Endothelial cell of umbilical vein (primary cell): ENCODE data around the gene CHAF1A. TPM values are rescaled to one million over a fixed set of nuclear protein-coding genes. Genes with fewer than 3 reads are reported as not detected.

ENCODE experiments used
- BruUV-seq: library from RNA; stranded (reverse); fragments of 400-500 nt; replicated peaks from 2 replicates; lab custom pipeline; 2021; lab: Mats Ljungman, UMichigan
- CTCF ChIA-PET: fragments of 300-600, 350-600 bp; sonication (Branson Sonifier 250); formaldehyde crosslinking; loops from one replicate; lab custom pipeline; 2021; ENCODE audit warnings: antibody characterized with exemption, inconsistent platforms; lab: Charles Lee
- POLR2A ChIA-PET: fragments of 300-600, 350-600 bp; sonication (Branson Sonifier 250); formaldehyde crosslinking; loops from one replicate; lab custom pipeline; 2021; ENCODE audit warnings: antibody characterized with exemption, inconsistent platforms; lab: Charles Lee
- DNase-seq: peaks from one replicate; pipeline ENCODE4 v3.0.0-alpha.2; 2011; ENCODE audit warnings: low read depth, low spot score
- FAIRE-seq: peaks from 2 replicates; lab custom pipeline; 2011; peaks lifted over from hg19 to GRCh38; lab: Jason Lieb, UNC
- H2AFZ ChIP-seq: 2 replicates; pipeline ENCODE4 v1.6.0; 2012; ENCODE audit warnings: low read depth, low read length, control low read depth, inconsistent platforms
- H3K27ac ChIP-seq: 2 replicates; pipeline ENCODE4 v1.5.1; 2011; ENCODE audit warnings: low read depth, mild to moderate bottlenecking, control low read depth, low read length, moderate library complexity; ENCODE audit not compliant: insufficient read depth
- H3K27me3 ChIP-seq, 2 experiments: 2 replicates each; pipeline versions ENCODE4 v1.6.0 to v1.6.1; 2011; ENCODE audit warnings: low read length in 2 of 2, mixed read lengths in 1 of 2; ENCODE audit not compliant: control insufficient read depth in 2 of 2, insufficient read depth in 2 of 2
- H3K36me3 ChIP-seq, 2 experiments: 2 replicates in 1 of 2; 3 replicates in 1 of 2; pipeline ENCODE4 v1.5.1; 2011; ENCODE audit warnings: low read length in 2 of 2, mild to moderate bottlenecking in 1 of 2, moderate library complexity in 1 of 2; ENCODE audit not compliant: control insufficient read depth in 2 of 2, insufficient read depth in 2 of 2; ENCODE audit errors: extremely low read depth in 1 of 2
- H3K4me1 ChIP-seq: 3 replicates; pipeline ENCODE4 v1.5.1; 2011; ENCODE audit warnings: mild to moderate bottlenecking, low read length; ENCODE audit not compliant: control insufficient read depth, insufficient read depth; ENCODE audit errors: extremely low read depth
- H3K4me2 ChIP-seq: 2 replicates; pipeline ENCODE4 v1.6.1; 2011; ENCODE audit warnings: low read length, control low read depth, mixed read lengths; ENCODE audit not compliant: insufficient read depth
- H3K4me3 ChIP-seq, 3 experiments: fragments of 200-600 bp in 1 of 3; sonication (generic), shearing (Covaris generic) in 1 of 3; replicated peaks in 1 of 3; 2 replicates each; pipeline ENCODE4 v1.5.1; 2011 to 2016; ENCODE audit warnings: control low read depth in 3 of 3, low read length in 3 of 3, mild to moderate bottlenecking in 2 of 3, inconsistent platforms in 1 of 3, low read depth in 1 of 3, moderate library complexity in 1 of 3; ENCODE audit not compliant: insufficient read depth in 1 of 3
- H3K79me2 ChIP-seq: 2 replicates; pipeline ENCODE4 v1.6.0; 2012; ENCODE audit warnings: low read length, inconsistent platforms; ENCODE audit not compliant: control insufficient read depth, insufficient read depth
- H3K9ac ChIP-seq: replicated peaks from 2 replicates; pipeline ENCODE3; 2011; ENCODE audit warnings: low read length, control low read depth; ENCODE audit not compliant: insufficient read depth; ENCODE audit errors: extremely low read depth
- H3K9me1 ChIP-seq: replicated peaks from 3 replicates; pipeline ENCODE4 v1.6.0; 2011; ENCODE audit warnings: mild to moderate bottlenecking, low read length; ENCODE audit not compliant: control insufficient read depth, insufficient read depth; ENCODE audit errors: extremely low read depth
- H3K9me3 ChIP-seq: replicated peaks from 2 replicates; pipeline ENCODE4 v1.5.1; 2012; ENCODE audit warnings: low read length, inconsistent platforms; ENCODE audit not compliant: control insufficient read depth, insufficient read depth
- H4K20me1 ChIP-seq: replicated peaks from 2 replicates; pipeline ENCODE3; 2011; ENCODE audit warnings: mild to moderate bottlenecking, low read length; ENCODE audit not compliant: control insufficient read depth, insufficient read depth; ENCODE audit errors: extremely low read depth
- CTCF ChIP-seq, 2 donors: IDR thresholded peaks; 1 replicate in 1 of 2; 2 replicates in 1 of 2; pipeline ENCODE4 v1.5.1; 2011; ENCODE audit warnings: low read length in 2 of 2, mild to moderate bottlenecking in 2 of 2, moderate library complexity in 2 of 2, control low read depth in 1 of 2, inconsistent platforms in 1 of 2, low read depth in 1 of 2; ENCODE audit not compliant: insufficient read depth in 1 of 2; ENCODE audit errors: extremely low read depth in 1 of 2
- EZH2 ChIP-seq: IDR thresholded peaks from 2 replicates; pipeline ENCODE4 v1.6.1; 2012; ENCODE audit warnings: borderline replicate concordance, low read depth, mild to moderate bottlenecking, moderate library complexity, low read length, inconsistent platforms; ENCODE audit not compliant: severe bottlenecking
- FOS ChIP-seq: IDR thresholded peaks from 2 replicates; pipeline ENCODE4 v1.6.1; 2011; ENCODE audit warnings: mild to moderate bottlenecking, low read length, moderate library complexity, borderline replicate concordance; ENCODE audit not compliant: insufficient read depth
- GATA2 ChIP-seq: IDR thresholded peaks from 2 replicates; pipeline ENCODE4 v1.7.0; 2011; ENCODE audit warnings: low read depth, mild to moderate bottlenecking, moderate library complexity, mixed read lengths, low read length; ENCODE audit not compliant: insufficient read length, insufficient read depth
- JUN ChIP-seq: IDR thresholded peaks from 2 replicates; pipeline ENCODE4 v1.6.1; 2011; ENCODE audit warnings: borderline replicate concordance, low read depth; ENCODE audit not compliant: insufficient read length, insufficient read depth
- MYC ChIP-seq: IDR thresholded peaks from one replicate; pipeline ENCODE4 v1.6.1; 2011; ENCODE audit warnings: mild to moderate bottlenecking, low read depth, low read length
- POLR2A ChIP-seq: IDR thresholded peaks from 2 replicates; pipeline ENCODE4 v1.6.1; 2012; ENCODE audit warnings: low read depth, mild to moderate bottlenecking, control low read depth, low read length
- POLR2AphosphoS5 ChIP-seq: IDR thresholded peaks from 2 replicates; pipeline ENCODE4 v1.6.1; 2012; ENCODE audit warnings: low read depth, mild to moderate bottlenecking, control low read depth, low read length, moderate library complexity; ENCODE audit not compliant: insufficient read depth
- dilution Hi-C: fragments of 300-500 bp; cut with MboI; formaldehyde crosslinking; loops from one replicate; pipeline ENCODE4 v1.15.0; 2019; ENCODE audit warnings: low sequenced_read_pairs; ENCODE audit not compliant: extremely low pct_ligation_motif_present
- intact Hi-C: fragments of 100-400 bp; cut with micrococcal nuclease; formaldehyde crosslinking; loops from one replicate; pipeline ENCODE4 v1.10.0; 2022
- polyA plus RNA-seq, 4 experiments: library from polyadenylated mRNA; depleted of rRNA in 3 of 4; stranded (reverse) in 3 of 4; unstranded in 1 of 4; fragments of >200 nt; gene quantifications; 2 replicates each; pipeline versions ENCODE4 v1.2.1 to v1.2.3, GENCODE V29; 2011 to 2012; ENCODE audit warnings: missing spikeins in 1 of 4
- total RNA-seq: library from RNA; stranded (reverse); gene quantifications from 2 replicates; pipeline ENCODE4 v1.2.3, GENCODE V29; 2021
- TF ChIP-seq, protein P1 (sequence below): IDR thresholded peaks from 2 replicates; pipeline ENCODE4 v1.6.1; 2011; ENCODE audit not compliant: insufficient read depth, insufficient read length

Gene CHAF1A
- total and polyA plus RNA-seq, 2 donors (not counting 3 experiments of a cell fraction or from before 2014, with no cell fraction given), result 19.5 to 44.5 TPM

- intact Hi-C loops, result no loop called here
- Histone ChIP-seq H3K79me2 (peaks cover 26% of the 10 kb centered on the region), H2AFZ (no peak overlapping the region), H3K4me2 (no peak overlapping the region), H3K4me1 (no peaks in the 10 kb centered on the region), H3K27me3 (no peaks in the 10 kb centered on the region), H3K9ac (no peak overlapping the region), H3K9me3 (no peaks in the 10 kb centered on the region), H3K27ac (no peak overlapping the region), H3K36me3 (no peaks in the 10 kb centered on the region), H4K20me1 (no peaks in the 10 kb centered on the region), H3K9me1 (no peaks in the 10 kb centered on the region), H3K4me3 (no peak overlapping the region)
- dilution Hi-C loops, result no loop called here
- TF ChIP-seq CTCF (IDR thresholded peaks at IDR 0.05; ENCODE audit: extremely low read depth in 1 of 2, insufficient read depth in 1 of 2, low read depth in 1 of 2, low read length in 2 of 2), result no peak
- no peak for TF ChIP-seq MYC
- TF ChIP-seq, protein P1, sequence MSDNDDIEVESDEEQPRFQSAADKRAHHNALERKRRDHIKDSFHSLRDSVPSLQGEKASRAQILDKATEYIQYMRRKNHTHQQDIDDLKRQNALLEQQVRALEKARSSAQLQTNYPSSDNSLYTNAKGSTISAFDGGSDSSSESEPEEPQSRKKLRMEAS, result no peak
- TF ChIP-seq POLR2A, result no peak
- no peak for TF ChIP-seq JUN
- TF ChIP-seq EZH2, result no peak
- TF ChIP-seq POLR2AphosphoS5, result no peak
- no peak for TF ChIP-seq FOS
- TF ChIP-seq GATA2, result no peak
- ChIA-PET POLR2A (no interaction called here), CTCF (no interaction called here)
- BruUV-seq, result TSS peak; percentile 30
- no peak for FAIRE-seq
- no peak for DNase-seq
Measured at GRCh38 chr19:4409123-4409933, 6.9 kb downstream of the CHAF1A start.
